K562 (cell line): ENCODE results near the gene TRPC3. TPM values are rescaled to one million over a fixed set of nuclear protein-coding genes. Genes with fewer than 3 reads are reported as not detected.

Experiments used
- CUX1 ChIP-seq: fragments of 200-800 bp; sonication (Bioruptor generic); IDR thresholded peaks from 2 replicates; pipeline ENCODE4 v1.6.1; 2016; ENCODE audit warnings: missing genetic modification characterization, missing compliant biosample characterization
- DPF2 ChIP-seq: fragments of 450-650 bp; IDR thresholded peaks from 2 replicates; pipeline ENCODE4 v1.6.1; 2016
- EHMT2 ChIP-seq: fragments of 450-650 bp; IDR thresholded peaks from 2 replicates; pipeline ENCODE4 v1.6.1; 2018; ENCODE audit warnings: antibody characterized with exemption
- ERF ChIP-seq: fragments of 450-650 bp; formaldehyde crosslinking; IDR thresholded peaks from 2 replicates; pipeline ENCODE4 v1.4.0; 2020; ENCODE audit warnings: mild to moderate bottlenecking, mixed read lengths
- GABPB1 ChIP-seq: sonication (generic); formaldehyde crosslinking; IDR thresholded peaks from 2 replicates; pipeline ENCODE4 v1.8.0; 2022; ENCODE audit warnings: mild to moderate bottlenecking, missing genetic modification reagents
- IFI16 ChIP-seq: fragments of 250-450 bp; sonication (Bioruptor Pico); IDR thresholded peaks from 2 replicates; pipeline ENCODE4 v2.1.2; 2022; ENCODE audit warnings: mild to moderate bottlenecking, inconsistent platforms
- KDM1A ChIP-seq, 2 experiments: fragments of 450-650 bp; IDR thresholded peaks; 2 replicates each; pipeline ENCODE4 v1.6.1; 2016; ENCODE audit warnings: mild to moderate bottlenecking in 2 of 2
- PYGO2 ChIP-seq: fragments of 450-650 bp; IDR thresholded peaks from 2 replicates; pipeline ENCODE4 v1.6.1; 2016; ENCODE audit warnings: mild to moderate bottlenecking, missing genetic modification characterization, moderate library complexity, missing compliant biosample characterization
- RAD21 ChIP-seq, 2 experiments: fragments of 250-450 bp in 1 of 2; fragments of 450-650 bp in 1 of 2; sonication (Bioruptor Pico) in 1 of 2; formaldehyde crosslinking in 1 of 2; IDR thresholded peaks in 1 of 2; conservative IDR thresholded peaks in 1 of 2; 2 replicates each; pipeline versions ENCODE4 v1.4.0 to v1.8.0; 2020 to 2022; ENCODE audit warnings: mild to moderate bottlenecking in 2 of 2, moderate library complexity in 1 of 2
- REST ChIP-seq, 2 experiments: fragments of 450-650 bp; formaldehyde crosslinking in 1 of 2; IDR thresholded peaks; 2 replicates each; pipeline versions ENCODE4 v1.4.0 to v1.6.1; 2014 to 2020; ENCODE audit warnings: mild to moderate bottlenecking in 2 of 2, borderline replicate concordance in 1 of 2, low read depth in 1 of 2
- SMARCA4 ChIP-seq: fragments of 450-650 bp; IDR thresholded peaks from 2 replicates; pipeline ENCODE4 v1.6.1; 2016
- TAF9B ChIP-seq: fragments of 450-650 bp; IDR thresholded peaks from 2 replicates; pipeline ENCODE4 v1.6.1; 2018; ENCODE audit warnings: mild to moderate bottlenecking; ENCODE audit not compliant: partially characterized antibody
- ZBTB7A ChIP-seq: IDR thresholded peaks from 2 replicates; pipeline ENCODE4 v1.6.1; 2011; ENCODE audit warnings: low read depth, mild to moderate bottlenecking, low read length, moderate library complexity, borderline replicate concordance; ENCODE audit not compliant: control insufficient read depth
- ZNF449 ChIP-seq: fragments of 250-450 bp; sonication (Bioruptor Pico); IDR thresholded peaks from 2 replicates; pipeline ENCODE4 v1.8.0; 2022; ENCODE audit warnings: moderate library complexity, mild to moderate bottlenecking, inconsistent platforms
- polyA plus RNA-seq, 8 experiments: library from polyadenylated mRNA; depleted of rRNA in 4 of 8; stranded (reverse) in 5 of 8; unstranded in 3 of 8; fragments of >200 nt; fragmentation: Nextera tagmentation in 2 of 8; fragmentation: Illumina TruSeq in 1 of 8; extraction: Ambion mirVana in 2 of 8; extraction: Trizol in 1 of 8; gene quantifications; 2 replicates each; pipeline versions ENCODE4 v1.2.1 to v1.2.3, GENCODE V29; 2011 to 2014; ENCODE audit warnings: inconsistent platforms in 1 of 8, missing spikeins in 1 of 8
- total RNA-seq, 7 experiments: library from RNA; depleted of rRNA in 6 of 7; stranded (reverse); fragments of >200 nt in 6 of 7; fragmentation: Illumina TruSeq in 2 of 7; extraction: Trizol in 2 of 7; gene quantifications; 2 replicates each; pipeline versions ENCODE4 v1.2.1 to v1.2.3, GENCODE V29; 2011 to 2021; ENCODE audit warnings: low replicate concordance in 1 of 7

The TRPC3 gene
- total and polyA plus RNA-seq, 9 of the 15 experiments (the other 6 are each of a cell fraction or from before 2014, with no cell fraction given) = 0.01 to 0.27 (median 0.11) TPM

GRCh38 chr4:121950212-121950679 lies 1.6 kb downstream of the TRPC3 start (continued):
- TF ChIP-seq REST (IDR thresholded peaks at IDR 0.05; ENCODE audit: borderline replicate concordance) = peak; percentile 93
- TF ChIP-seq REST (CRISPR knock-in tag; IDR thresholded peaks at IDR 0.05; ENCODE audit: low read depth) = no peak
- peak; percentile 81 for TF ChIP-seq ZBTB7A
- no peak for TF ChIP-seq IFI16 (CRISPR knock-in tag)
- peak; percentile 64 to 78 for TF ChIP-seq RAD21 (CRISPR knock-in tag; conservative IDR thresholded peaks at IDR 0.05 in 1 of 2, IDR thresholded peaks at IDR 0.05 in 1 of 2)
- 0 out of 4 replicates have a peak, but pooled peaks of 1 of the 2 experiments have one; percentile 5 for TF ChIP-seq KDM1A (IDR thresholded peaks at IDR 0.05)
- no peak for TF ChIP-seq TAF9B
- TF ChIP-seq PYGO2 (tag) = no peak
- TF ChIP-seq CUX1 (CRISPR knock-in tag) = no peak
- TF ChIP-seq EHMT2 = no peak
- no peak for TF ChIP-seq DPF2
- TF ChIP-seq SMARCA4 = no peak
- TF ChIP-seq GABPB1 = peak; percentile 47; the same call in 1 of the 2 replicates
- TF ChIP-seq ZNF449 = no peak
- no peak for TF ChIP-seq ERF
